ENCODE measurements around the gene ESRRG.

ESRRG gene

DNA sequence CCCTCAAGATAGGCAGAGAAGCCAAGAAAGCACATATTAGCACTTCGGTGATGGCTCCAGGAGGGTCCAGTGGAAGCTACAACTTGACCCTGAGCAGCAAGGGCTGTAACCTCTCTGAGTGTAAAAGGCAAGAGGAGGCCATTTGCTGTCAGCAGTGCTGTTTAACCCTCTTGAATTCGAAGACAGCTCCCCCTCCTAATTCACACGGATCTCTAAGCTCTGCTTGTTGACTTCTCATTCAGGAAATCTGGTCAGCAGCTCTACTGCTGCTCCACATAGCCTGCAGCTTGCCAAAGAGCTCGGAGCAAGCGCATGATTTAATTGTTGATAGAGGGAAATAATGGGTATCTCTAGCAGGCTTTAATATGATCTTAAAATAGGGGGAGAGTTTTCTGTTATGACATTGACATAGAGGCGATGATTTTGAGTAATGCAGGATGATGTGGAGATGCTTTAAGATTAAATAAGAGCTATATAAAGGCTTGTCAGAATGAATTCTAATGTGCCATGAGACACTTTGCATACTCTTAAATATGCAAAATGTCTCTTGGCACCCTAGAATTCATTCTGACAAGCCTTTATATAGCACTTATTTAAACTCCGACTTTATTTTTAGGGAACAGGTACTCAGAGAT is 220.6 kb downstream of the ESRRG start:
- Histone ChIP-seq H3K27ac (ENCODE audit: low read depth, low read length) (no peak overlapping the region), H3K4me3 (ENCODE audit: low read length) (no peak overlapping the region), H3K36me3 (ENCODE audit: control insufficient read depth, insufficient read depth, low read length) (no peaks in the 10 kb centered on the region), H3K9ac (ENCODE audit: low read length) (no peak overlapping the region), H3K4me1 (ENCODE audit: control insufficient read depth, insufficient read depth, low read length) (no peaks in the 10 kb centered on the region), H3K27me3 (ENCODE audit: control insufficient read depth, insufficient read depth, low read length) (no peaks in the 10 kb centered on the region)

DNA sequence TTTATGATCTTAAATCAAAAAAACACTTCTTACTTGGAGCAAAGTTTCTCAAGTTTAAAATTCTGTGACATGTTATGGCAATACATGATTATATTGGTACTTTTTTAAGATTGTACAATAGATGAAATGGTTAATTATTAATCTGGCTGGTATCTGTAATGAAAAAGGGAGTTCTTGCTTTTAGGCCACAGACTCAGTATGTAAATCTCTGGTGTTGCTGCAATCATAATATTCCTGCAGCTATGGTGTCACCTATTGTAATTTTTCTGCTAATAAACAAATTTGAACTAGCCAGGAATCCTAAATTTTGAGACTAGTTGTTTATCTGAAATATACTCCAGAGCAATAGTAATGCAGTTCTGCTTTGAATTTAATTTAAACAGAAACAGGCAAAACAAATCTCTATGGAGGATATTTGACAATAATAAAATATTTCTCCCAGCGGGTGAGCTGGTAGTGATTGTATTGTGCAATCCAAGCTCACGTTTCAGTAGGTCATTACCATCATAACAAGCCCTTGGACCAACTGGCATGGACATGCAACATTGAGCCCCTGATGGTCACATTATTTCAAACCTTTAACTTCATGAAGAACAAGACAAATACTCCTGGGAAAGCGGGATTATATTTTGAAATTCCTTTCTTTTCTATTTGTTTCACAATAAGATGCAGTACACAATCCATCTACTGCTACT is 222.8 kb downstream of the ESRRG start:
- no peaks in the 10 kb centered on the region for H3K4me1 ChIP-seq (ENCODE audit: control insufficient read depth, insufficient read depth, low read length)
- no peaks in the 10 kb centered on the region for H3K36me3 ChIP-seq (ENCODE audit: control insufficient read depth, insufficient read depth, low read length)
- no peaks in the 10 kb centered on the region for H3K27me3 ChIP-seq (ENCODE audit: control insufficient read depth, insufficient read depth, low read length)
- H3K27ac ChIP-seq (ENCODE audit: low read depth, low read length), result no peak overlapping the region
- no peak overlapping the region for H3K4me3 ChIP-seq (ENCODE audit: low read length)
- H3K9ac ChIP-seq (ENCODE audit: low read length), result no peak overlapping the region

DNA sequence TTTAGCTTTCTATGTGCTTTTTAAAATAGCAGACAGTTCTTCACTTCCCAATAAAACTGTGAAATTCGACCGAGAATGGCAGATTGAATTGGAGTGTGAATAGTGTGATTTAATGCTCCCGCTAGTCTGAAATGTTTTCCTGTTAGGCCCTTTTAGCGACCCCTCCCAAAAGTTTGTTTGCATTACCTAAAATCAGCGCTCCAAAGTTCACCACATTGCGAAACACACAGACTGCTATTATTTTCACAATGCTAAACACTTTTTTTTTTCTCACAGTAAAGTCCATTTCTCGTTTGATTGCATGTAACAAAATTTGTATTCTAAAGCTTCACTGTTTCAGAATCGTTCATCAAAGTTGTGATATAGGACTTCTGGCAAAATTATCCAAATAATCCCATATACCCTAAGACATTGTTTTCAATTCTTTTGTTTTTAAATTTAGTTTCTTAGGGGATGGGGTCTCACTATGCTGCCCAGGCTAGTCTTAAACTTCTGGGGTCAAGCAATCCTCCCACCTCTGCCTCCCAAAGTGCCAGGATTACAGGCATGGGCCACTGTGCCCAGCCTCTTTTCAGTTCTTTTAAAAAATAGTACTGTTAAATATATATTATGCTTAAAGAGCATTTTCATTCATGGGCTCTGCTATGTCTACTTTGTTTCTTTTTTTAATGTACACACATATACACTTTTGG is 223.5 kb downstream of the ESRRG start:
- no peaks in the 10 kb centered on the region for H3K27me3 ChIP-seq (ENCODE audit: control insufficient read depth, insufficient read depth, low read length)
- no peak overlapping the region for H3K27ac ChIP-seq (ENCODE audit: low read depth, low read length)
- no peak overlapping the region for H3K4me3 ChIP-seq (ENCODE audit: low read length)
- no peak overlapping the region for H3K9ac ChIP-seq (ENCODE audit: low read length)
- H3K4me1 ChIP-seq (ENCODE audit: control insufficient read depth, insufficient read depth, low read length), result no peaks in the 10 kb centered on the region
- H3K36me3 ChIP-seq (ENCODE audit: control insufficient read depth, insufficient read depth, low read length), result no peaks in the 10 kb centered on the region

DNA sequence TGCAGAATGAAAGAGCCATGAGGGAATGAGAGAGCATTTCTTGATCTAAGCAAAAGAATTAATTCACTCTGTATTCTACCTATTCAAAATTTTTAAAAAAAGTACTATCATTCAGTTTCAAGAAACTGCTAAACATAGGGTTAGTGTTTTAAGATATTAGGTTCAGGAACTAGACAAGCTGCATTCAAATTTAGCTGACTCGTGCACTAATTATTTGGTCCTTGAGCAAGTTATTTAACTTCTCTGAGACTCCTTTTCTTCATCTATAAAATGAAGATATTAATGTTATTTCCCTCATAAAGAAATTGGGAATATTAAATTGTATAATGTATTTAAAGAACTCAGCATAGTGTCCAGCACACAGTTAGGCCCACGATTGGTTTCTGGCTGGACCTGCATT is 225.0 kb downstream of the ESRRG start:
- Histone ChIP-seq H3K36me3 (ENCODE audit: control insufficient read depth, insufficient read depth, low read length) (no peaks in the 10 kb centered on the region), H3K9ac (ENCODE audit: low read length) (no peak overlapping the region), H3K27me3 (ENCODE audit: control insufficient read depth, insufficient read depth, low read length) (no peaks in the 10 kb centered on the region), H3K4me1 (ENCODE audit: control insufficient read depth, insufficient read depth, low read length) (no peaks in the 10 kb centered on the region), H3K4me3 (ENCODE audit: low read length) (no peak overlapping the region), H3K27ac (ENCODE audit: low read depth, low read length) (no peak overlapping the region)

- H3K27ac ChIP-seq (ENCODE audit: low read depth, low read length), result no peak overlapping the region
Measured at GRCh38 chr1:216485042-216485441, 238.2 kb downstream of the ESRRG start.

DNA sequence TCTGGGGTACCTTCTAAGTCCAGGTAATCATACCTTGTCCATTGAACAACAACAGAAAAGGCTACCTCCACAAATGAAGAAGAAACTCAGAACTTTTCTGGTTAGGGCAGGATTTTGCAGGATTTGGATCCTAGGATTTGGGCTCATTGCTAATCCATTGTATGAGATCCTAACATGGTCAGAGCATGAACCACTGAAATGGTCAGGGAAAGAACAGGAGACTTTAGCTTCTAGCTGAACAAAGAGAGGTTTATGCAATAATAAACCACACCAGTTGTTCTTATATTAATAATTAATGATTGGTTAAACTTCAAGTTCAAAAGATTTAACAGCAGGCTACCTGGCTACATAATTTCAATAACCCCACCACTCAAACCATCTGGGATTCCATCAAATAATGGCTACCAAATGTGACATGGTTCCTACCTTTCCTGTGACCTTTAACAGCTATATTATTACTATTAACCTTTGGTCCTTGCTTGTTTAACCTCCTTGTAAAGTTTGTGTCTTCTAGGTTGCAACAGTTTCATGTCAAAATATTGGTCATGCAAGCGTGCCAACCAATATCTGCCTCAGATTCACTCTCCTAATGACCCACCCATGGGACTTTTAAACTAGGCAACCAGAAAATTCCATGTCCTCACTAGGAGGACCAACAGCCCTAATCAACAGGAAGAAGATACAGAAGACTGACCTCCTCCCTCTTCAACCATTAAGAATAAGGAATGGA is 239.4 kb downstream of the ESRRG start:
- H3K4me1 ChIP-seq (ENCODE audit: control insufficient read depth, insufficient read depth, low read length), result no peaks in the 10 kb centered on the region
- H3K36me3 ChIP-seq (ENCODE audit: control insufficient read depth, insufficient read depth, low read length), result no peaks in the 10 kb centered on the region
- H3K9ac ChIP-seq (ENCODE audit: low read length), result no peak overlapping the region
- H3K27ac ChIP-seq (ENCODE audit: low read depth, low read length), result no peak overlapping the region
- H3K4me3 ChIP-seq (ENCODE audit: low read length), result no peak overlapping the region
- H3K27me3 ChIP-seq (ENCODE audit: control insufficient read depth, insufficient read depth, low read length), result no peaks in the 10 kb centered on the region

More at GRCh38 chr1:216485042-216485441, 238.2 kb downstream of the ESRRG start:
- H3K27me3 ChIP-seq (ENCODE audit: control insufficient read depth, insufficient read depth, low read length), result no peaks in the 10 kb centered on the region
- no peak overlapping the region for H3K9ac ChIP-seq (ENCODE audit: low read length)
- no peaks in the 10 kb centered on the region for H3K4me1 ChIP-seq (ENCODE audit: control insufficient read depth, insufficient read depth, low read length)
- no peak overlapping the region for H3K4me3 ChIP-seq (ENCODE audit: low read length)
- no peaks in the 10 kb centered on the region for H3K36me3 ChIP-seq (ENCODE audit: control insufficient read depth, insufficient read depth, low read length)

- Histone ChIP-seq H3K9ac (ENCODE audit: low read length) (no peak overlapping the region), H3K4me3 (ENCODE audit: low read length) (no peak overlapping the region), H3K36me3 (ENCODE audit: control insufficient read depth, insufficient read depth, low read length) (no peaks in the 10 kb centered on the region), H3K4me1 (ENCODE audit: control insufficient read depth, insufficient read depth, low read length) (no peaks in the 10 kb centered on the region), H3K27me3 (ENCODE audit: control insufficient read depth, insufficient read depth, low read length) (no peaks in the 10 kb centered on the region), H3K27ac (ENCODE audit: low read depth, low read length) (no peak overlapping the region)
Measured at GRCh38 chr1:216482620-216483019, 240.6 kb downstream of the ESRRG start.

DNA sequence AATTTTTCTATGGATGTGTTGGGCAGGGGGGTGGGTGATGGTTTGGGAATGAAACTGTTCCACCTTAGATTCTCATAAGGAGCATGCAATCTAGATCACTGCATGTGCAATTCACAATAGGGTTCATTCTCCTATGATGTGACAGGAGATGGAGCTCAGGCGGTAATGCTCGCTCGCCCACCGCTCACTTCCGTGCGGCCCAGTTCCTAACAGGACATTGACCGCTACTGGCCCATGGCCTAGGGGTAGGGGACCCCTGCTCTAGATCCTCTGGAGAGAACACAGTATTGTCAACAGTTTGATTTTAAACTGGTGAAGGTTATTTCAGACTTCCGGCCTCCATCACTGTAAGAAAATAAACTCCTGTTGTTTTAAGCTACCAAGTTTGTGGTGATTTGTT is 245.0 kb downstream of the ESRRG start:
- Histone ChIP-seq H3K9ac (ENCODE audit: low read length) (no peak overlapping the region), H3K4me1 (ENCODE audit: control insufficient read depth, insufficient read depth, low read length) (no peaks in the 10 kb centered on the region), H3K27me3 (ENCODE audit: control insufficient read depth, insufficient read depth, low read length) (no peaks in the 10 kb centered on the region), H3K4me3 (ENCODE audit: low read length) (no peak overlapping the region), H3K36me3 (ENCODE audit: control insufficient read depth, insufficient read depth, low read length) (no peaks in the 10 kb centered on the region), H3K27ac (ENCODE audit: low read depth, low read length) (no peak overlapping the region)

GRCh38 chr1:216476341-216476740 is 246.9 kb downstream of the ESRRG start:
- no peaks in the 10 kb centered on the region for H3K36me3 ChIP-seq (ENCODE audit: control insufficient read depth, insufficient read depth, low read length)
- H3K4me3 ChIP-seq (ENCODE audit: low read length), result no peak overlapping the region
- H3K4me1 ChIP-seq (ENCODE audit: control insufficient read depth, insufficient read depth, low read length), result no peaks in the 10 kb centered on the region
- H3K27me3 ChIP-seq (ENCODE audit: control insufficient read depth, insufficient read depth, low read length), result no peaks in the 10 kb centered on the region
- H3K9ac ChIP-seq (ENCODE audit: low read length), result no peak overlapping the region
- no peak overlapping the region for H3K27ac ChIP-seq (ENCODE audit: low read depth, low read length)

DNA sequence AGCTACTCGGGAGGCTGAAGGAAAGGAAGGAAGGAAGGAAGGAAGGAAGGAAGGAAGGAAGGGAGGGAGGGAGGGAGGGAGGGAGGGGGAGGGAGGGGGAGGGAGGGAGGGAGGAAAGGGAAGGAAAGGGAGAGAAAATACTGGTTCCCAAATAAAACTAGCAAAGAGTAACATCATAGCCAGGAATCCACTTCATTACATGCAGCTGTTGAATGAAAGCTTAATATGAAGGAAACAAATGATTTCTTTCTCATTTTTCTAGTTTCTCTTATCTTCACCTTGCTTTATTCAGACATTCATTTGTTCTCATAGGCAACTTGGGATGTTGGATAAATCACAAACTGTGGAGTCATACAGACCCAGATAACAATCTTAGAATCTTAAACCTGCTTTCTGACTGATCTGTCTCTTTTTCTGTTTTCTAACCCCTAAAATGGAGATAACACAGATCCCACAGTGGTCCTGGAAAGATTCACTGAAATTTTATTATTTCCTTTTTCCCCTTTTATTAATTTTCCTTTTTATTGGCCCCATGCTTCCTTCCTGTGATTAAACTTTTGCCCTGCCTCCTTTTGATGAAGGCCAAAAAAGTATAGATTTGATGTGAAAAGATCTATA is 247.5 kb downstream of the ESRRG start:
- H3K27me3 ChIP-seq (ENCODE audit: control insufficient read depth, insufficient read depth, low read length), result no peaks in the 10 kb centered on the region
- no peak overlapping the region for H3K9ac ChIP-seq (ENCODE audit: low read length)
- H3K4me1 ChIP-seq (ENCODE audit: control insufficient read depth, insufficient read depth, low read length), result no peaks in the 10 kb centered on the region
- H3K27ac ChIP-seq (ENCODE audit: low read depth, low read length), result no peak overlapping the region
- H3K4me3 ChIP-seq (ENCODE audit: low read length), result no peak overlapping the region
- H3K36me3 ChIP-seq (ENCODE audit: control insufficient read depth, insufficient read depth, low read length), result no peaks in the 10 kb centered on the region

- Histone ChIP-seq H3K27me3 (ENCODE audit: control insufficient read depth, insufficient read depth, low read length) (no peaks in the 10 kb centered on the region), H3K4me1 (ENCODE audit: control insufficient read depth, insufficient read depth, low read length) (no peaks in the 10 kb centered on the region), H3K36me3 (ENCODE audit: control insufficient read depth, insufficient read depth, low read length) (no peaks in the 10 kb centered on the region), H3K27ac (ENCODE audit: low read depth, low read length) (no peak overlapping the region), H3K9ac (ENCODE audit: low read length) (no peak overlapping the region), H3K4me3 (ENCODE audit: low read length) (no peak overlapping the region)
Measured at GRCh38 chr1:216466162-216466801, 256.9 kb downstream of the ESRRG start.

GRCh38 chr1:216464489-216464888 is 258.7 kb downstream of the ESRRG start:
- Histone ChIP-seq H3K4me1 (ENCODE audit: control insufficient read depth, insufficient read depth, low read length) (no peaks in the 10 kb centered on the region), H3K36me3 (ENCODE audit: control insufficient read depth, insufficient read depth, low read length) (no peaks in the 10 kb centered on the region), H3K9ac (ENCODE audit: low read length) (no peak overlapping the region), H3K4me3 (ENCODE audit: low read length) (no peak overlapping the region), H3K27ac (ENCODE audit: low read depth, low read length) (no peak overlapping the region), H3K27me3 (ENCODE audit: control insufficient read depth, insufficient read depth, low read length) (no peaks in the 10 kb centered on the region)
